Fibroblast of pulmonary artery (primary cell): ENCODE measurements around the gene PCBP2.
"Not testable (repeated sequence)": the region's sequence is repeated elsewhere in the genome, so short reads cannot be mapped to it uniquely, and the experiment has no call there.

Experiments
- DNase-seq: peaks from one replicate; pipeline ENCODE4 v3.0.0-alpha.2; 2010; ENCODE audit warnings: low read depth
- H3K4me3 ChIP-seq: replicated peaks from 2 replicates; pipeline ENCODE4 v1.5.1; 2011; ENCODE audit warnings: low read depth, mild to moderate bottlenecking, control low read depth, low read length, moderate library complexity
- CTCF ChIP-seq: IDR thresholded peaks from 2 replicates; pipeline ENCODE4 v1.5.1; 2011; ENCODE audit warnings: mild to moderate bottlenecking, control low read depth, low read length, inconsistent platforms; ENCODE audit errors: missing control alignments

PCBP2 gene

GRCh38 chr12:53418221-53418620, 33.7 kb upstream of the PCBP2 start:
- no peak for DNase-seq
- H3K4me3 ChIP-seq = no peak overlapping the region
- TF ChIP-seq CTCF = no peak

- TF ChIP-seq CTCF = no peak
- H3K4me3 ChIP-seq = no peak overlapping the region
- DNase-seq = no peak
Observed at GRCh38 chr12:53419756-53420155, 32.1 kb upstream of the PCBP2 start.

GRCh38 chr12:53422247-53422646, 29.7 kb upstream of the PCBP2 start:
- DNase-seq, H3K4me3 ChIP-seq: not testable (repeated sequence)

- H3K4me3 ChIP-seq = no peak within 1 kb of the TSS
- TF ChIP-seq CTCF = no peak
- no peak for DNase-seq
Observed at GRCh38 chr12:53423597-53423996, 28.3 kb upstream of the PCBP2 start, which contains the start of gene AMHR2. Gene AMHR2 (plus strand): TSS chr12:53423855. CDS start chr12:53423935, 80 bp downstream.

GRCh38 chr12:53424626-53425514, 27.0 kb upstream of the PCBP2 start:
- DNase-seq = peak; percentile 39
- H3K4me3 ChIP-seq = no peak overlapping the region
- TF ChIP-seq CTCF = no peak

- TF ChIP-seq CTCF = no peak
- no peak for DNase-seq
- no peak overlapping the region for H3K4me3 ChIP-seq
Observed at GRCh38 chr12:53425515-53426150, 26.3 kb upstream of the PCBP2 start.

GRCh38 chr12:53427905-53428594, 23.9 kb upstream of the PCBP2 start:
- peak; percentile 51 for DNase-seq
- TF ChIP-seq CTCF = no peak
- no peak overlapping the region for H3K4me3 ChIP-seq
